C4-2B (cell line): ENCODE results near the gene KHSRP.

ENCODE experiments used
- CTCF ChIP-seq: fragments of 450-650 bp; conservative IDR thresholded peaks from 2 replicates; pipeline ENCODE4 v1.5.1; 2017; ENCODE audit warnings: mild to moderate bottlenecking
- ZFX ChIP-seq: fragments of 450-650 bp; IDR thresholded peaks from 2 replicates; pipeline ENCODE4 v1.6.1; 2017

GRCh38 chr19:6375411-6376010 is 49.1 kb downstream of the KHSRP start, which contains the start of gene PSPN:
- TF ChIP-seq CTCF: no peak
- TF ChIP-seq ZFX: no peak
